RWPE1 (cell line): ENCODE results near the gene TMEM266.

ENCODE experiments used
- CTCF ChIA-PET: fragments of 350-600 bp; sonication (Branson Sonifier 250); formaldehyde crosslinking; extraction: SDS; loops from one replicate; lab custom pipeline; 2021; lab: Yijun Ruan, JAX
- POLR2A ChIA-PET: fragments of 400-600 bp; formaldehyde crosslinking; extraction: SDS; loops from one replicate; lab custom pipeline; 2020; ENCODE audit warnings: antibody characterized with exemption; ENCODE audit not compliant: low non-redundant PET; lab: Yijun Ruan, JAX
- DNase-seq: peaks from one replicate; pipeline ENCODE4 v3.0.0; 2012; ENCODE audit warnings: low spot score
- H3K27ac ChIP-seq: fragments of 450-650 bp; 2 replicates; pipeline ENCODE4 v1.5.1; 2017
- TF ChIP-seq, protein P1 (sequence below): fragments of 450-650 bp; conservative IDR thresholded peaks from 2 replicates; pipeline ENCODE4 v1.5.1; 2017; ENCODE audit warnings: low read depth, mild to moderate bottlenecking

Gene TMEM266

DNA sequence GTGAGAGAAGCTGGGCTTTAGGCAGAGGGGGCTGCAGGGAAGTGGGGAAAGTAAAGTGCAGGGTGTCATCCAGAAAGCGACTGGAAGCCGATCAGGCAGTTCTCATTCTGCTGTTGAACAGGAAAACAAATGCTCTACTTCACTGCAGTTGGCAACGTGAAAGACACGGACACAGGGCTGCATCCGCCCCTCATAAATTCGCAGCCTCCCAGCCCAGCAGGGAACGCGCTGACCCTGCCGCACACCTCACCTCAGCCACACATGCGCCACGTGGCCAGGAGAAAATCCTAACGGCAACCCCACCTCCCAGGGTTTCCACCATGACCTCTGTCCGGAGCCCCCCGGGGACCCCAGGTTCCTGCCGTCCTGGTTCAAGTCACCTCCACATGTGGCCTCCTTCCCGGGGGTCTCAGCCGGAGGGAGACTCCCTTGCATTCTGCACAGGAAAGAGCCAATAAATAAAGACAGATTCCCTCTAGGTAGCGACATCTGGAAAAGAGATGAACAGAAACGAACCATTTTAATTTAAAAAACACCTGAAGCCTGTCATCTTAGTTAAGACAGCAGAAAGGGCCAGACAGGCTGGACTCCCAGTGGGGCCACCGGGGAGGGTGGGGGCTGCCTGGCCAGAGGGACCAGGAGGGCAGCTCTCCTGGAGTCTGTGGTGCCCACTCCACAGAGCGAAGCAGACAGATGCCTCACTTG is 118.7 kb downstream of the TMEM266 start:
- ChIA-PET CTCF (interaction anchor here (0.6 to 1.2 kb wide), 2 partner anchors 27 to 821 kb away, joined by 3 read pairs; no protein-coding TSS in a partner anchor), POLR2A (no interaction called here)
- TF ChIP-seq, protein P1, sequence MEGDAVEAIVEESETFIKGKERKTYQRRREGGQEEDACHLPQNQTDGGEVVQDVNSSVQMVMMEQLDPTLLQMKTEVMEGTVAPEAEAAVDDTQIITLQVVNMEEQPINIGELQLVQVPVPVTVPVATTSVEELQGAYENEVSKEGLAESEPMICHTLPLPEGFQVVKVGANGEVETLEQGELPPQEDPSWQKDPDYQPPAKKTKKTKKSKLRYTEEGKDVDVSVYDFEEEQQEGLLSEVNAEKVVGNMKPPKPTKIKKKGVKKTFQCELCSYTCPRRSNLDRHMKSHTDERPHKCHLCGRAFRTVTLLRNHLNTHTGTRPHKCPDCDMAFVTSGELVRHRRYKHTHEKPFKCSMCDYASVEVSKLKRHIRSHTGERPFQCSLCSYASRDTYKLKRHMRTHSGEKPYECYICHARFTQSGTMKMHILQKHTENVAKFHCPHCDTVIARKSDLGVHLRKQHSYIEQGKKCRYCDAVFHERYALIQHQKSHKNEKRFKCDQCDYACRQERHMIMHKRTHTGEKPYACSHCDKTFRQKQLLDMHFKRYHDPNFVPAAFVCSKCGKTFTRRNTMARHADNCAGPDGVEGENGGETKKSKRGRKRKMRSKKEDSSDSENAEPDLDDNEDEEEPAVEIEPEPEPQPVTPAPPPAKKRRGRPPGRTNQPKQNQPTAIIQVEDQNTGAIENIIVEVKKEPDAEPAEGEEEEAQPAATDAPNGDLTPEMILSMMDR: no peak
- no peak for DNase-seq
- H3K27ac ChIP-seq: peak overlapping the region; percentile 95

DNA sequence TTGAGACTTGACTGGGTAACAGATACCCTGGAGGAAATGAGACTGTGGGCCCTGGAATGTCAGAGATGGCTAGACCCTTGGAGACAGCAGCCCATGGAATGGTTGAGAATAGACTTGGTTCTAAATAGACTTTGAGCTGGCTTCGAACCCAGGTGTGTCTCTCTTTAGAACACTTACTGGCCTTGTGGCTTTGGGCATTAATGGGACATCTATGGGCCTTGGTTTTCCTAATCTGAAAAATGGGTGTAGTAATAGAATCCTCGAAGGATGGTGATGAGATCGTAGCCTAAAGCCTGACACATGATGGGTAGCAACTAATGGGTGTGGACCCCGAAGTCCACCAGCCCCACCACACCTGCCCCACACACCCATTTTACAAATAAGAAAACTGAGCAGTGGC is 119.2 kb downstream of the TMEM266 start:
- DNase-seq: no peak
- ChIA-PET POLR2A (no interaction called here), CTCF (no interaction called here)
- TF ChIP-seq, protein P1: no peak
- H3K27ac ChIP-seq: peak overlapping the region; percentile 95

DNA sequence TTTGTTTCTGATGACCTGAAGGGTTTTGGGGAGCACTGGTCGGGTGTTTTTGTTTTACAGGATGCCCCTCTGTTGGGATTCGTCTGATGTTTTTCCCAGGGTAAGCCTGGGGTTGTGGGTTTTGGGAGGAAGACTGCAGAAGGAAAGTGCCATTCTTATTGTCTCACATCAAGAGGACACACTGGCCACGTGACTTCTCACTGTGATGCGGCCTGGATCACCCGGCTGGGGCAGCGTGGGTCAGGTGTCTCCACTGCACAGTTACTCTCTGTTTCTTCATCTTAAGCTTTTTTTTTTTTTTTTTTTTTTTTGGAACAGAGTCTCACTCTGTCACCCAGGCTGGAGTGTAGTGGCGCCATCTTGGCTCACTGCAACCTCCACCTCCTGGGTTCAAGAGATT is 120.5 kb downstream of the TMEM266 start:
- peak overlapping the region; percentile 32; the same call in 1 of the 2 replicates for H3K27ac ChIP-seq
- no peak for DNase-seq
- POLR2A ChIA-PET: no interaction called here
- CTCF ChIA-PET: no interaction called here
- TF ChIP-seq, protein P1: no peak

DNA sequence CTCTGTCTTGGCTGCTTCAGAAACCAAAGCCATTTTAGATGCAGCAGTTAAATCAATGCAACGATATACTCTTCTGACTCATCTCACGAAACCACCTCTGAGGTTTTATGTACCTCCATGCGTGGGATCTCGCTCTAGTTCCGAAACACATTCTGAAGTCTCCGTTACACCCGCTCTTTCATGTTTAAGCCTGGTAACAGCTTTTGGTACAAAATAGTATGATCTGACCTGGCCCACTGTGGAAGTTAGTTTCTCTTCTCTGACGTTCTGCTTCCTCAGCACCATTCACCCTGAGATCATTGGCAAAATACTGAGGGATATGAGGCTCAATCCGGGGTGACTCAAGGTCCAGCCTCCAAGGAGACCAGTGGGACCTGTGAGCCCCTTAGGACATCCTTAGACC is 121.9 kb downstream of the TMEM266 start:
- peak overlapping the region; percentile 67 for H3K27ac ChIP-seq
- TF ChIP-seq, protein P1: no peak
- no peak for DNase-seq
- POLR2A ChIA-PET: no interaction called here
- CTCF ChIA-PET: interaction anchor here (0.9 to 1.1 kb wide), 2 partner anchors 9 to 11 kb away, joined by 3 to 4 read pairs; no protein-coding TSS in a partner anchor

DNA sequence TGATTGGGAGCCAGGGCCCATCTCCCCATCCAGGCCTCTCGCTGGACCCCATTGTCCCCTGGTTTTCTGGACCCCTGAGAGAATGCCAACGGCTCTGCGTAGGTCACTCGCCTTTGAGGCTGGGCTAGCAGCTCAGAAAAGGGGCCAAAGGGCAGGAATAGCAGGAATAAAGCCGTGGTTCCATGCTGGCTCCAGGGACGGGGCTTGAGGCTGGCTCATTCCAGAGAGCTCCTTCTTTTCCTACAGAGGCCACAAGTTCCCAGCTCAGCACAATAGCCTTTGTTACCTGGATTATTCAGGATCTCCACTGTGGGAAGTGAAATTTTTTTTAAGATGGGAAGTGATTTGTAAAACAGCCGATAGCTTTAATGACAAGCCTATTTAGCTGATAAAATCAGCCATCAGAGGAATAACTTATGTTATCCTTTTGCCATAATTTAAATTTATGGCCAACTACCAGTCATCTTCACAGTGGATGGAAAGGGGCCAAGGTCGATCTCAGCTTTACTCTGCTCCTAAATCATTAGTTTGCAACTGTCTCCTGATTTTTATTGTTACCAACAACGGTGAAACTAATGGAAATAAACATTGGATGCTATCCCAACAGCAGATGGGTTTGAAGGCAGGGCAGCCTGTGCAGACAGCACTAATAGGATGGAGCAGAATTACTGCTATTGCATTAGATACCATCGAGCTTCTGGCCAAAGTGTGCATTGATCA is 124.3 kb downstream of the TMEM266 start:
- POLR2A ChIA-PET: no interaction called here
- DNase-seq: no peak
- CTCF ChIA-PET: interaction anchor here (0.7 kb wide), 1 partner anchor 36 kb away, joined by 3 read pairs; no protein-coding TSS in a partner anchor
- TF ChIP-seq, protein P1: no peak
- peak overlapping the region; percentile 67 for H3K27ac ChIP-seq

DNA sequence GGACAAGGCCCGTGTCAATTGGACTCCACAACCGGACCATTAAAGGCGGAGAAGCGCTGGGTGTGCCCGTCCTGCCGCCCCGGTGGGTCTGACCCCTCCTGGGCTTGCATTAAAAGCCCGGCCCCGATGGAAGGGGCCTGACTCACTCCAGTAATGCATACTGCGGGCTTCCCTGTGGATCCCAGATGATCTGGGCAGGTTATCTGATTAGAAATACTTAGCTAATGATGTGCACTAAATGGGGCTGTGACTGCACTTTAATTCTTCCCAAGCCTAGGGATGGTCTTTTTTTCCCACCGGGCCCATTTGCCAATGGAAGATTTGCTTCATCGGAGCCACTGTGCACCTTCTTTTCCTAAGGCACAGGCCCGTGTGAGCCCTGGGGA is 124.9 kb downstream of the TMEM266 start:
- ChIA-PET CTCF (interaction anchor here (0.7 to 1.0 kb wide), 2 partner anchors 159 to 681 kb away, joined by 3 to 4 read pairs; no protein-coding TSS in a partner anchor), POLR2A (no interaction called here)
- DNase-seq: no peak
- TF ChIP-seq, protein P1: no peak
- H3K27ac ChIP-seq: peak overlapping the region; percentile 50; the same call in 1 of the 2 replicates
